Stimulated activated CD4-positive, alpha-beta T cell treated with anti-CD3 and anti-CD28 coated beads, TNF-alpha, amount 100 ng/mL, for 4 hours (primary cell): Measurements from ENCODE around the gene GTF3A.

Experiments
- DNase-seq, 3 experiments: peaks; one replicate each; pipeline ENCODE4 v3.0.0-alpha.2; 2020; ENCODE audit warnings: low read depth in 3 of 3

Gene GTF3A

GRCh38 chr13:27405546-27406134 is 18.8 kb upstream of the GTF3A start:
- no peak for DNase-seq

GRCh38 chr13:27406178-27406939 is 18.1 kb upstream of the GTF3A start:
- DNase-seq, result peak in 1 of 3 experiments; percentile 10

GRCh38 chr13:27408074-27408473 is 16.3 kb upstream of the GTF3A start:
- no peak for DNase-seq

- DNase-seq, result no peak
Observed at GRCh38 chr13:27409013-27409412, 15.4 kb upstream of the GTF3A start.

GRCh38 chr13:27411341-27411740 is 13.1 kb upstream of the GTF3A start:
- DNase-seq, result no peak

- DNase-seq, result no peak
Observed at GRCh38 chr13:27415116-27415515, 9.3 kb upstream of the GTF3A start.

GRCh38 chr13:27419328-27419727 is 5.1 kb upstream of the GTF3A start:
- DNase-seq, result no peak

- DNase-seq, result no peak
Observed at GRCh38 chr13:27421101-27421871, 3.1 kb upstream of the GTF3A start.

GRCh38 chr13:27423333-27423732 is 1.1 kb upstream of the GTF3A start:
- DNase-seq, result no peak

GRCh38 chr13:27425158-27425917 is 919 bp downstream of the GTF3A start:
- DNase-seq, result no peak

GRCh38 chr13:27425918-27426630 is 1.7 kb downstream of the GTF3A start:
- DNase-seq, result peak in 2 of 3 experiments; percentile 53 to 68

- DNase-seq, result no peak
Observed at GRCh38 chr13:27427641-27428040, 3.2 kb downstream of the GTF3A start.

- no peak for DNase-seq
Observed at GRCh38 chr13:27428160-27428559, 3.7 kb downstream of the GTF3A start.

- no peak for DNase-seq
Observed at GRCh38 chr13:27432180-27432579, 7.8 kb downstream of the GTF3A start.

- no peak for DNase-seq
Observed at GRCh38 chr13:27432611-27433210, 8.3 kb downstream of the GTF3A start.

- DNase-seq, result no peak
Observed at GRCh38 chr13:27437126-27437525, 12.7 kb downstream of the GTF3A start.

- no peak for DNase-seq
Observed at GRCh38 chr13:27440408-27440807, 16.0 kb downstream of the GTF3A start.

- DNase-seq, result no peak
Observed at GRCh38 chr13:27442071-27442647, 17.7 kb downstream of the GTF3A start.

GRCh38 chr13:27442797-27443196 is 18.4 kb downstream of the GTF3A start:
- no peak for DNase-seq

- DNase-seq, result no peak
Observed at GRCh38 chr13:27446986-27447583, 22.7 kb downstream of the GTF3A start.
